CD14-positive monocyte (primary cell): ENCODE data around the gene PEX26. TPM values are rescaled to one million over a fixed set of nuclear protein-coding genes. Genes with fewer than 3 reads are reported as not detected.

ENCODE experiments used
- DNase-seq, 3 donors: peaks; one replicate each; pipeline ENCODE4 v3.0.0-alpha.2; 2011 to 2022
- H2AFZ ChIP-seq: 2 replicates; pipeline ENCODE4 v1.6.0; 2012; ENCODE audit warnings: mild to moderate bottlenecking, low read depth, low read length, inconsistent platforms; ENCODE audit not compliant: insufficient read depth, poor library complexity, severe bottlenecking
- H3K27ac ChIP-seq, 2 donors: 1 replicate in 1 of 2; 2 replicates in 1 of 2; pipeline ENCODE4 v1.5.1; 2012 to 2013; ENCODE audit warnings: low read length in 2 of 2, control low read depth in 1 of 2, inconsistent platforms in 1 of 2, low read depth in 1 of 2, mild to moderate bottlenecking in 1 of 2
- H3K27me3 ChIP-seq, 2 donors: one replicate each; pipeline versions ENCODE4 v1.6.0 to v1.6.1; 2011 to 2013; ENCODE audit warnings: low read length in 2 of 2; ENCODE audit not compliant: control insufficient read depth in 2 of 2, insufficient read depth in 2 of 2
- H3K36me3 ChIP-seq, 2 donors: replicated peaks in 1 of 2; 1 replicate in 1 of 2; 2 replicates in 1 of 2; pipeline versions ENCODE4 v1.5.1 to v1.6.1; 2012 to 2013; ENCODE audit warnings: low read length in 2 of 2, control low read depth in 1 of 2, inconsistent platforms in 1 of 2, mild to moderate bottlenecking in 1 of 2; ENCODE audit not compliant: insufficient read depth in 2 of 2, control insufficient read depth in 1 of 2
- H3K4me1 ChIP-seq, 2 donors: 1 replicate in 1 of 2; 2 replicates in 1 of 2; pipeline versions ENCODE4 v1.5.1 to v1.6.1; 2012 to 2013; ENCODE audit warnings: low read length in 2 of 2, control low read depth in 1 of 2, inconsistent platforms in 1 of 2, mild to moderate bottlenecking in 1 of 2, moderate library complexity in 1 of 2; ENCODE audit not compliant: insufficient read depth in 2 of 2, control insufficient read depth in 1 of 2
- H3K4me2 ChIP-seq: replicated peaks from 2 replicates; pipeline ENCODE3; 2012; ENCODE audit warnings: low read length, moderate library complexity, mild to moderate bottlenecking; ENCODE audit not compliant: poor library complexity, severe bottlenecking; ENCODE audit errors: extremely low read depth
- H3K4me3 ChIP-seq, 3 experiments: fragments of 200-600 bp in 1 of 3; sonication (generic) in 1 of 3; replicated peaks in 1 of 3; 1 replicate in 2 of 3; 2 replicates in 1 of 3; pipeline ENCODE4 v1.5.1; 2011 to 2013; ENCODE audit warnings: low read length in 3 of 3, mild to moderate bottlenecking in 3 of 3, control low read depth in 2 of 3, low read depth in 2 of 3, inconsistent platforms in 1 of 3, moderate library complexity in 1 of 3
- H3K79me2 ChIP-seq: 2 replicates; pipeline ENCODE4 v1.6.0; 2012; ENCODE audit warnings: mild to moderate bottlenecking, control low read depth, inconsistent platforms, low read length, moderate library complexity; ENCODE audit not compliant: insufficient read depth
- H3K9ac ChIP-seq: 2 replicates; pipeline ENCODE4 v1.6.0; 2017; ENCODE audit warnings: low read length, mild to moderate bottlenecking; ENCODE audit not compliant: insufficient read depth, poor library complexity, severe bottlenecking
- H3K9me3 ChIP-seq, 2 donors: replicated peaks in 1 of 2; 1 replicate in 1 of 2; 2 replicates in 1 of 2; pipeline versions ENCODE4 v1.5.1 to v1.6.1; 2012 to 2013; ENCODE audit warnings: low read length in 2 of 2, control low read depth in 1 of 2; ENCODE audit not compliant: control insufficient read depth in 1 of 2, insufficient read depth in 1 of 2
- H4K20me1 ChIP-seq: 2 replicates; pipeline ENCODE4 v1.6.0; 2012; ENCODE audit warnings: mild to moderate bottlenecking, low read length, control low read depth, moderate library complexity; ENCODE audit not compliant: insufficient read depth
- H3K27ac Mint-ChIP-seq, 7 donors: one replicate each; pipeline ENCODE4 v1.8.0; 2020; ENCODE audit warnings: mild to moderate bottlenecking in 7 of 7, mixed read lengths in 7 of 7, moderate library complexity in 6 of 7, inconsistent platforms in 2 of 7
- H3K27me3 Mint-ChIP-seq, 3 donors: one replicate each; pipeline ENCODE4 v1.8.0; 2021 to 2022; ENCODE audit warnings: low read depth in 3 of 3, mild to moderate bottlenecking in 3 of 3, mixed read lengths in 3 of 3, moderate library complexity in 3 of 3, inconsistent platforms in 1 of 3
- H3K36me3 Mint-ChIP-seq, 2 donors: one replicate each; pipeline ENCODE4 v1.8.0; 2020; ENCODE audit warnings: mixed read lengths in 2 of 2, inconsistent platforms in 1 of 2, mild to moderate bottlenecking in 1 of 2
- H3K4me1 Mint-ChIP-seq: one replicate; pipeline ENCODE4 v1.8.0; 2020; ENCODE audit warnings: mild to moderate bottlenecking, mixed read lengths
- H3K4me3 Mint-ChIP-seq, 2 donors: one replicate each; pipeline ENCODE4 v1.8.0; 2020; ENCODE audit warnings: mild to moderate bottlenecking in 2 of 2, mixed read lengths in 2 of 2, moderate library complexity in 1 of 2
- H3K9me3 Mint-ChIP-seq, 7 donors: one replicate each; pipeline ENCODE4 v1.8.0; 2020 to 2022; ENCODE audit warnings: mixed read lengths in 7 of 7, mild to moderate bottlenecking in 6 of 7, moderate library complexity in 6 of 7, inconsistent platforms in 2 of 7
- WGBS: methylation state at CpG from one replicate; pipeline ENCODE4 v1.1.5; 2013; ENCODE audit warnings: missing lambda C conversion rate; ENCODE audit not compliant: insufficient coverage; 5-methylcytosine and 5-hydroxymethylcytosine counted together
- intact Hi-C, 2 donors: fragments of 100-400 bp; cut with micrococcal nuclease; formaldehyde crosslinking; loops; one replicate each; pipeline versions ENCODE4 v1.15.0 to v1.15.1; 2023
- polyA plus RNA-seq, 3 donors: library from polyadenylated mRNA; depleted of rRNA in 1 of 3; unstranded in 2 of 3; stranded (reverse) in 1 of 3; fragments of 300-500 nt in 2 of 3; fragments of >200 nt in 1 of 3; fragmentation: Illumina TruSeq in 2 of 3; gene quantifications; 1 replicate in 2 of 3; 2 replicates in 1 of 3; pipeline ENCODE4 v1.2.3, GENCODE V29; 2012 to 2021
- TF ChIP-seq, protein P1 (sequence below): fragments of 200-600 bp; IDR thresholded peaks from one replicate; pipeline ENCODE4 v1.8.0; 2022; ENCODE audit warnings: antibody characterized with exemption, mild to moderate bottlenecking

PEX26 gene
- polyA plus RNA-seq, 3 donors, result 3.4 to 8.6 (median 3.7) TPM

DNA sequence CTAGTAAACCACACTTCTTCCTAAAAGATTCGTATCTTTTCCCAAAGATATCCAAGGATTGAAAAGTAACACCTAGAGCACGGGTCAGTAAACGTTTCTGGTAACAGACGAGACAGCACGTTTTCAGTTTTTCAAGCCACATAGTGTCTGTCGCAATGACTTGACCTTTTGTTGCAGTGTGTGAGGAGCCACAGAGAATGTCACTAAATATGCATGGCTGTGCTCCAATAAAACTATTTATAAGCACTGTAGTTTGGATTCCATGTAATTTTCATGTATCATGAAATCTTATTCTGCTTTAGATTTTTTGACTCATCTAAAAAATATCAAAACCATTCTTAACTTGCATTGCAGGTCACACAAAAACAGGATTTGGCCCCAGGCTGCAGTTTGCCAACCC lies 35.1 kb upstream of the PEX26 start:
- no peaks in the 10 kb centered on the region for H4K20me1 ChIP-seq
- H3K79me2 ChIP-seq, result no peaks in the 10 kb centered on the region
- H2AFZ ChIP-seq, result no peak overlapping the region
- TF ChIP-seq, protein P1, sequence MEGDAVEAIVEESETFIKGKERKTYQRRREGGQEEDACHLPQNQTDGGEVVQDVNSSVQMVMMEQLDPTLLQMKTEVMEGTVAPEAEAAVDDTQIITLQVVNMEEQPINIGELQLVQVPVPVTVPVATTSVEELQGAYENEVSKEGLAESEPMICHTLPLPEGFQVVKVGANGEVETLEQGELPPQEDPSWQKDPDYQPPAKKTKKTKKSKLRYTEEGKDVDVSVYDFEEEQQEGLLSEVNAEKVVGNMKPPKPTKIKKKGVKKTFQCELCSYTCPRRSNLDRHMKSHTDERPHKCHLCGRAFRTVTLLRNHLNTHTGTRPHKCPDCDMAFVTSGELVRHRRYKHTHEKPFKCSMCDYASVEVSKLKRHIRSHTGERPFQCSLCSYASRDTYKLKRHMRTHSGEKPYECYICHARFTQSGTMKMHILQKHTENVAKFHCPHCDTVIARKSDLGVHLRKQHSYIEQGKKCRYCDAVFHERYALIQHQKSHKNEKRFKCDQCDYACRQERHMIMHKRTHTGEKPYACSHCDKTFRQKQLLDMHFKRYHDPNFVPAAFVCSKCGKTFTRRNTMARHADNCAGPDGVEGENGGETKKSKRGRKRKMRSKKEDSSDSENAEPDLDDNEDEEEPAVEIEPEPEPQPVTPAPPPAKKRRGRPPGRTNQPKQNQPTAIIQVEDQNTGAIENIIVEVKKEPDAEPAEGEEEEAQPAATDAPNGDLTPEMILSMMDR, result no peak
- H3K4me1 Mint-ChIP-seq, result peaks cover 4% of the 10 kb centered on the region
- H3K36me3 ChIP-seq, result no peaks in the 10 kb centered on the region
- H3K27me3 Mint-ChIP-seq, result peaks cover 2 to 5% (median 4%) of the 10 kb centered on the region in 3 donors
- H3K27me3 ChIP-seq, result no peaks in the 10 kb centered on the region
- H3K9me3 ChIP-seq, result no peaks in the 10 kb centered on the region
- no peak overlapping the region for H3K4me3 ChIP-seq
- H3K9ac ChIP-seq, result no peak overlapping the region
- H3K4me1 ChIP-seq, result no peaks in the 10 kb centered on the region
- H3K4me2 ChIP-seq, result no peak overlapping the region
- intact Hi-C loops, result no loop called here
- DNase-seq, result no peak
- no peaks in the 10 kb centered on the region for H3K36me3 Mint-ChIP-seq
- no peak overlapping the region for H3K27ac ChIP-seq
- H3K4me3 Mint-ChIP-seq, result no peak overlapping the region
- no peak overlapping the region for H3K27ac Mint-ChIP-seq
- H3K9me3 Mint-ChIP-seq, result peaks cover 0 to 7% (median 0%) of the 10 kb centered on the region in 7 donors
- WGBS, result 81% methylated on average over 3 of the region's 6 CpGs

DNA sequence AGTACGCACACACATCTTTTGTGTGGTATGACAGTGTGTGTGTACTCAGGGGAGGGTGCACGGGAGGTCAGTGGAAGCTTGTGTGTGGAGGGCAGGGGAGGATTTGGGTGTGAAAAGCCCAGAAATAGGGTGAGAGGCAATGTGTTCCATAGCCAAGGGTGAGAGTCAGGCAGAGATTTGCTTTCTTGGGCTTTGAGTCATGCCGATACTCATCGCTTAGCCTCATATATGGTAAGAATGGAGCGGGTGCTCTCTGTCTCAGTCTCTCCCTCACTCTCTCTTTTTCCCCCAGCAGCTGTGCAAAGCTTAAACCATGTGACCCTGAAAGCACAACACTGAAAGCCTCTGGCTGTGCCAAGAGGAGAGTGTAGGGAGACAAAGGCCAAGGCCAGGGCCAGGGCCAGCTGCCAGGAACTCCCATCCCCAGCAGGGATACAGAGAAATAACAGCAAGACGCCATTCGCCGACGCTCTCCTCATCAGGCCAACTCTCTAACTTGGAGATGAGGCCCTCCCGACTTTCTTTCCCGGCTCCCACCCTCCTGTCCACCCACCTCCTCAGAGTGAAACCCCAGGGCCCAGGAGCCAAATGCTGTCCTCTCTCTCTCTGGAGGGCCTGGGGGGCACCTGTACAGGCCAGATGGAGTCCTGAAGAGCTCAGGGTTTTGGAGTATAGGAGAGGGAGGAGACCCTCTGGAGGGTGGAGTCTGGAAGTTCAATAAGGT lies 33.1 kb upstream of the PEX26 start:
- Mint-ChIP-seq H3K9me3 (peaks cover 0 to 8% (median 0%) of the 10 kb centered on the region in 7 donors), H3K27me3 (peaks cover 7 to 15% (median 11%) of the 10 kb centered on the region in 3 donors), H3K27ac (no peak overlapping the region), H3K36me3 (no peaks in the 10 kb centered on the region), H3K4me3 (no peak overlapping the region), H3K4me1 (peaks cover 7% of the 10 kb centered on the region)
- no peak overlapping the region for H3K4me3 ChIP-seq
- no peak overlapping the region for H2AFZ ChIP-seq
- no peak overlapping the region for H3K9ac ChIP-seq
- H3K36me3 ChIP-seq, result no peaks in the 10 kb centered on the region
- no peak overlapping the region for H3K27ac ChIP-seq
- intact Hi-C loops, result no loop called here
- TF ChIP-seq, protein P1, result no peak
- H4K20me1 ChIP-seq, result no peaks in the 10 kb centered on the region
- DNase-seq, result no peak
- H3K27me3 ChIP-seq, result peaks cover 0 to 8% of the 10 kb centered on the region in 2 donors
- no peak overlapping the region for H3K4me2 ChIP-seq
- no peaks in the 10 kb centered on the region for H3K4me1 ChIP-seq
- no peaks in the 10 kb centered on the region for H3K79me2 ChIP-seq
- WGBS, result 86% methylated on average over 2 of the region's 11 CpGs
- no peaks in the 10 kb centered on the region for H3K9me3 ChIP-seq
